NOMO-1 treated with DMSO at 0.1 percent for 48 hours (cell line): ENCODE data around the gene SLC13A3.

Experiments
- DNase-seq: peaks from one replicate; lab custom pipeline; 2025; ENCODE audit not compliant: unreplicated experiment; lab: John Stamatoyannopoulos, UW

The SLC13A3 gene

DNA sequence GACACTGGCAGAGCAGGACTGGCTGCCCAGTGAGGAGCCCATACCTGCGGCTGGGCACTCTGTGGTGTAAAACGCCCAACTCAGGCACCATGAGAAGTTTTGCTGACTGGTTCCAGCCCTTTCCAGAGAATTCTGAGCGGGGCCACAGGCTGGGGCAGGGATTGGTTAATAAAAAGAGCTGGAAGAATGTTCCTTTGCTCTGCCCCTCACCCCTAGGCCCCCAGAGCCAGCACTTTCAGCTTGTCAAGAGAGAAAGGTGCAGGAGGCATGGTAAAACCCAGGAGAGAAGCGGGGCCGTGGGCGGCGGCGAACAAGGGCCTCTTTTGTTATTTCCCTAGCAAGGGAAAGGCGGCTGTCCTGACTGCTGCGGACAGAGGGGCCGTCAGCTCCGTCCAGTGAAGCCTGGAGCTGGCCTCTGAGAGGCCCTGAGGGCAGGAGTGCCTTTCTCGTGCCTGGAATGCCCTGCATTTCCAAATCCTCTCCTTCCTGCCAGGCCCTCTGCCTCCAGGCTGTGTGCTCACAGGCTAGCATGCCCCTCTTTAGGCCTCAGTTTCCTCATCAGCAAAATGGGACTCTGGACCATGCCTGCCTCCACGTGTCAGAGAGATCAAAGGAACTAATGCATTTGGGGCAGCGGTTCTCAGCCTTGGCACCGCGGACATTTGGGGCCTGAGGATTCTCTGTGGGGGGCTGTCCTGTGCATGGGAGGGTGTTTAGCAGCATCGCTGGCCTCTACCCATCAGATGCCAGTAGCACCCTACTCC is 12.9 kb downstream of the SLC13A3 start:
- DNase-seq: no peak

DNA sequence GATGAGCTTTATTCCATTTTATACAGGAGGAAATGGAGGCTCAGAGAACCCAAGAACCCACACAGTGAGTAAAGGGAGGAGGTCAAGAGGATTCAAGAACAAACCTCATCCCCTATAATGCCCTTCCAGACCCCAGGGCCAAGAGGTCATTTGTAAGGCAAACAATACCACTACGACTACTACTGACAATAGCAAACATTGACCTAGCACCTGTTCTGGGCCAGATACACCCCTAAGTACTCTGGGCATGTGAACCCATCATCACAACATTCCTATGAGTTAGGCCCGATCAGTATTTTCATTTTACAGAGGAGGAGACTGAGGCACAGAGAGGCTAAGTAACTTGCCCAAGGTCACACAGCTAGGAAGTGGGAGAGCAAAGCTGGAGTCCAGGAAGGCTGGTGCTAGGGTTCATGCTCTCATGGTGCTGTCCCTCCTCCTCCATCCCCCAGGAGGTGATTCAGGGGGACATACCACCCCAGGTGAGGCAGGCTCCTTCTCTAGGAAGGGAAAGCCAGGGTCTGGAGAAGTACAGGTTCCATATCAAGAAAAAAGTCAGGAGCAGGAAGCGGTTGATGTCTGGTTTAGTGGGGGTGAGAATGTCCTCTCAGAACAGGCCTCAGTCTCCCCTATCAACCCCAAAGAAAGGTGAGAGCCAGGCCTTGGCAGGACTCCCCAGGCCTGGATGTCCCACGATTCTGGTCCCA is 13.7 kb downstream of the SLC13A3 start:
- no peak for DNase-seq

DNA sequence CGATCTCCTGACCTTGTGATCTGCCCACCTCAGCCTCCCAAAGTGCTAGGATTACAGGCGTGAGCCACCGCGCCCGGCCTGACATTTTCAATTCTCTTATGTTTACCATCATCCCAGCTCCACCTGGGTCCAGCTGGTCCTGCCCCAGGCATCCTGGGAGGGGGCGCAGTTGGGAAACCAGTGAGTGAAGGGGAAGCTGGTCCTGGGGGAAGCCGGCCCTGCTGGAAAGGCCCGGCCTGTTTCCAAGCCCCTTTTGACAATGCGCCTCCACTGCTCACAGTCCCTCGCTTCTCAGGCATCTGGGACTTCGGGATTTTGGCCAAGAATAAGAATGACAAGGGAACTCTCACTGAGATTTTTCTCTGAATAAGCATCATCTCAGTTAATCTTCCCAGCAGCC is 14.2 kb downstream of the SLC13A3 start:
- DNase-seq: no peak

- DNase-seq: no peak
Observed at GRCh38 chr20:46636514-46636913, 14.7 kb downstream of the SLC13A3 start.

DNA sequence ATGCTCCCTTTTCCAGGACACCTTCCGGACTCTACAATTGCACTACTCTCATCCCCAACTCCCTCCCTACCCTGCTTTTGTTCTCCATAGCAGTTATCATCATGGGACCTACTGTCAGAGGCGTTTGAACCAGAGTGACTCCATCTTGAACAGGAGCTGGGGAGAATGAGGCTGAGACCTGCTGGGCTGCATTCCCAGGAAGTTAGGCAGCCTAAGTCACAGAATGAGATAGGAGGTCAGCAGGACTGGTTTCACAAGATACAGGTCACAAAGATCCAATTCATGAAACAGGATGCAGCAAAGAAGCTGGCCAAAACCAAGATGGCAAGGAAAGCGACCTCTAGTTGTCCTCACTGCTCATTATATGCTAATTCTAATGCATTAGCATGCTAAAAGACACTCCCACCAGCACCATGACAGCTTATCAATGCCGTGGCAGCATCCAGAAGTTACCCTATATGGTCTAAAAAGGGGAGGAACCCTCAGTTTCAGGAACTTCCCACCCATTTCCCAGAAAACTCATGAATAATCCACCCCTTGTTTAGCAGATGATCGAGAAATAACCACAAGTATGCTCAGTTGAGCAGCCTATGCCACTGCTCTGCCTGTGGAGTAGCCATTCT is 15.6 kb downstream of the SLC13A3 start:
- no peak for DNase-seq

DNA sequence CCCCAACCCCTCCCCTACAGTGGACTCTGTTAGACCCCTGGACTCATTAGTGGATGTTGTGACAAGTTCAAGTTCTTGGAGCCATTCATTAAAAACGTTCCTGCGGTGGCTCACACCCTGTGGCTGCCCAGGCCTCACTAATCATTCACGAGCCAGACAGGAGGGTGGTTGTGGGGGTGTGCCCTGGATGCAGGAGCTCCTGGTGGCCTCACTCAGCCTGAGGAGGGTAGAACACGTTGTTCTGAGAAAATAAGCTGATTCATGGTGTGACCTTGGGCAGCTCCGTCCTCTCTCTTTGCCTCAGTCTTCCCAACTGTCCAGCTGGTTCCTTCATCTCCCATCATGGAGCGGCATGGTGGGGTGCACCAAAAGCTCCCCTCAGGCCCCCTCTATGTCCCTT is 16.7 kb downstream of the SLC13A3 start:
- DNase-seq: no peak

- no peak for DNase-seq
Observed at GRCh38 chr20:46631874-46632446, 19.3 kb downstream of the SLC13A3 start.

GRCh38 chr20:46631212-46631869 is 19.9 kb downstream of the SLC13A3 start:
- peak; percentile 97 for DNase-seq

- DNase-seq: no peak
Observed at GRCh38 chr20:46630306-46630705, 21.0 kb downstream of the SLC13A3 start.

DNA sequence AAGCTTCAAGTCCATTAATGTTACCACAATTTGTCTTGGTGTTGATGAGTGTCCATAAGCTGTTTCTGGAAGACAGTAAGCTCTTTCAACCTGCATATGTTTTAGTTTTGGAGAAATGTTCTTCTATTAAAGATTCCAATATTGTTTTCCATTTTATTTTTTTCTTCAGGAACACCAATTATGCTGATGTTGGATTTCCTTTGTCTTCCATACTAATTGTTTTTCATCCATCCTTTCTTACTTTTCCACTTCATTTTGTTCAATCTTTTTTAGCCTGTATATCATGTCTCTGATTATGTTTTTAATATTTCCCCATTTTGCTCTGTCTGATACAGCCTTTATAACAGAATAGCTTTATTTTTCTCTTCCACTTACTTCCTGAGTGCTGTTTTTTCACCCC is 21.9 kb downstream of the SLC13A3 start:
- no peak for DNase-seq

- DNase-seq: no peak
Observed at GRCh38 chr20:46627234-46627633, 24.0 kb downstream of the SLC13A3 start.

GRCh38 chr20:46626758-46627157 is 24.5 kb downstream of the SLC13A3 start:
- DNase-seq: no peak

GRCh38 chr20:46625875-46626373 is 25.3 kb downstream of the SLC13A3 start:
- no peak for DNase-seq

GRCh38 chr20:46624946-46625345 is 26.3 kb downstream of the SLC13A3 start:
- DNase-seq: peak; percentile 72

- no peak for DNase-seq
Observed at GRCh38 chr20:46622165-46622564, 29.1 kb downstream of the SLC13A3 start.

DNA sequence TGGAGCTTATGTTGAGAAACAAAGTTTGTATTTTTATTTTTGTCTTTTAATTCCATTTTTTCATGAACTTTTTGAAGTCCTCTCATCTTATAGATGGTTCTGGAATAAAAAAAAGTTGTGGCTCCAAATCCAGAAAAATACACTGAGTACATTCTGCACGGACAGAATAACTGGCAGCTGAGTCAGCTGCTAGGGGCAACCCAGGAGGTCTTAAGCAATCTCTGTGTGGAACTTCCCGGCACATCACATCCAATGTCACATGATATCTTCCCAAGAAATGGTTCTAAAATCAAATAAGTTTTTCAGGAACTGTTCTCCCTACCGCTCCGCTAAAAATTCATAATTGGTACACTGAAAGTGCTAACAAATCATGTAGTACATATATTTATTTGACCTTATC is 29.8 kb downstream of the SLC13A3 start:
- DNase-seq: no peak

GRCh38 chr20:46619445-46619844 is 31.8 kb downstream of the SLC13A3 start:
- no peak for DNase-seq

DNA sequence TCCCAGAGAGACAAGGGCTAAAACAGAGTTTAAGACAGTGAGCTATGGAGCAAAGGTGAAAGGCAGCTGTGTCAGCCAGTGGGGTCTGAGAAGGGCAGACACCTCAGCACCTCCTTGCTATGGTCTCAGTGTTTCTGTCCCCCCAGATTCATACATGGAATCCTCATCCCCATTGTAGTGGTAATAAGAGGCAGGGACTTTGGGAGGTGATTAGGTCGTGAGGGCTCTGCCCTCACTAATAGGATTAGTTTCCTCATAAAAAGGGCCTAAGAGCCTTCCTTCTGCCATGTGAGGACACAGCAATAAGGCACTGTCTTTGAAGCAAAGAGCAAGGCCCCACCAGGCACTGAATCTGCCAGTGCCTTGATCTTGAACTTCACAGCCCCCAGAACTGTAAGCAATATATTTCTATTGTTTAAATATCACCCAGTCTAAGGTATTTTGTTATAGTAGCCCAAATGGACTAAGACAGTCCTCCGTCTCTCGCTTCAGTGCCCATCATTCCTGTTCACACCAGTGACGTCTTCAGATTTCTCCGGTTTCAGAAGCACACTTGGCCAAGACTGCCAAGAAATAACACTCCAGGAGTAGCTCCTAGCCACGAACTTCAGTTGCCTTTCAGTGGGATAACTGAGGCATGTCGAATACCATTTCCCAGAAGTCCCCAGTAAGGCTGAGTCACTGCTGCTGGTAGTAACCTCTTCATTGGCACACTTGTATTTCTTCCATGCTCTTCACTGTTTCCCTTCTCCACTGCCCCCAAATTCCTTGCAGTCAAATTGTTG is 32.8 kb downstream of the SLC13A3 start:
- DNase-seq: no peak

DNA sequence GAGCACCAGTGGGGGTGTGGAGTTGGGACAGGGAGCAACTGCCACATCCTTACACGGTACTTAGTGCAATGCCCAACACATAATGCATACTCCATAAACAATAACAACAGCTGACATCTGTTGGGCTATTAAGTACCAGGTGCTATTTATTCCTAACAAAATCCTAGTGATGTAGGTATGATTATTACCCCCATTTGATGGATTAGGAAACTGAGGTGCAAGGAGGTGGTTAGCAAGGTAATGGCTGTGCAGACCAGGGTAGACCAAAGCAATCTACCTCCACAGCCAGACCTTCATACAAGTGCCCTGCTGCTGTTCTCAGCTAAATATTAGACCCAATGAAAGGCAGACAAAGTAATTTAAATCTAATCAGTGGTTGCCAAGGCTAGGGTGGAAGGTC is 36.8 kb downstream of the SLC13A3 start:
- no peak for DNase-seq

GRCh38 chr20:46610145-46610544 is 41.1 kb downstream of the SLC13A3 start:
- DNase-seq: no peak
